ENCODE measurements around the gene GRIA2.

The GRIA2 gene

DNA sequence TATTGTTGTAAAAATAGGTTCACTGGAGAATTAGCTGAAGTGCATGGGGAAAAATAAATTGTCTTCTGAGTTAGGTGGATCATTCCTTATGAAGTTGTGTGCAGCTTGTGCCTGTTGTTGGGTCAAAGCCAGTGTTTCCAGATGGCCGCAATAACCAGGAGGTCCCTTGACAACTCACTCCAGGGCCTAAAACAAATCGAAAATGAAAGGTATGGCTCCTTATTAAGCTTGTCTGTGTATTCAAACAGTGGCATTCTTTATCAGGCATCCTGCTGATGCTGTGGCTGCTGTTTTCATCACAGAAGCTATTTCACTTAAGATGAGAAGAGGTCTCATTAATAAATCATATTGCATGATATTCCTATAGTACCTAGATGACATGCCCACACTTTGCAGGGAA is 80.2 kb downstream of the GRIA2 start:
- DNase-seq (ENCODE audit: low read depth): no peak

DNA sequence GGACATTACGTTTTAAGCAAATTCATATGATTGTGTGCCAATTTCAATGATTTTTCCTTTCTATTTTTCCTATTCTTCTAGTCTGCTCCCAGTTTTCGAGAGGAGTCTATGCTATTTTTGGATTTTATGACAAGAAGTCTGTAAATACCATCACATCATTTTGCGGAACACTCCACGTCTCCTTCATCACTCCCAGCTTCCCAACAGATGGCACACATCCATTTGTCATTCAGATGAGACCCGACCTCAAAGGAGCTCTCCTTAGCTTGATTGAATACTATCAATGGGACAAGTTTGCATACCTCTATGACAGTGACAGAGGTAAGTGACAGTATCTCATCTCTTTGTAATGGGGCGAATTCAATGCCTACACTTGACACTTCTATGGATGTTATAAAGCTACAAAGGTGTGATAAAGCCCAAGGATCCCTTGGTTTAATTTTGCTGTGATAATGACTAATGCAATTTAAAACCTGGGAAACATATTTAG is 83.0 kb downstream of the GRIA2 start:
- H3K4me3 ChIP-seq (ENCODE audit: control insufficient read depth, low read depth, low read length): no peak overlapping the region
- no peak for DNase-seq (ENCODE audit: low read depth)
- TF ChIP-seq, protein P1, sequence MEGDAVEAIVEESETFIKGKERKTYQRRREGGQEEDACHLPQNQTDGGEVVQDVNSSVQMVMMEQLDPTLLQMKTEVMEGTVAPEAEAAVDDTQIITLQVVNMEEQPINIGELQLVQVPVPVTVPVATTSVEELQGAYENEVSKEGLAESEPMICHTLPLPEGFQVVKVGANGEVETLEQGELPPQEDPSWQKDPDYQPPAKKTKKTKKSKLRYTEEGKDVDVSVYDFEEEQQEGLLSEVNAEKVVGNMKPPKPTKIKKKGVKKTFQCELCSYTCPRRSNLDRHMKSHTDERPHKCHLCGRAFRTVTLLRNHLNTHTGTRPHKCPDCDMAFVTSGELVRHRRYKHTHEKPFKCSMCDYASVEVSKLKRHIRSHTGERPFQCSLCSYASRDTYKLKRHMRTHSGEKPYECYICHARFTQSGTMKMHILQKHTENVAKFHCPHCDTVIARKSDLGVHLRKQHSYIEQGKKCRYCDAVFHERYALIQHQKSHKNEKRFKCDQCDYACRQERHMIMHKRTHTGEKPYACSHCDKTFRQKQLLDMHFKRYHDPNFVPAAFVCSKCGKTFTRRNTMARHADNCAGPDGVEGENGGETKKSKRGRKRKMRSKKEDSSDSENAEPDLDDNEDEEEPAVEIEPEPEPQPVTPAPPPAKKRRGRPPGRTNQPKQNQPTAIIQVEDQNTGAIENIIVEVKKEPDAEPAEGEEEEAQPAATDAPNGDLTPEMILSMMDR (IDR thresholded peaks at IDR 0.05; ENCODE audit: control insufficient read depth, insufficient read depth, low read depth, low read length, missing control alignments): no peak

More for the DNA sequence above, 80.2 kb downstream of the GRIA2 start:
- TF ChIP-seq, protein P1 (IDR thresholded peaks at IDR 0.05; ENCODE audit: control insufficient read depth, insufficient read depth, low read depth, low read length, missing control alignments): no peak
- H3K4me3 ChIP-seq (ENCODE audit: control insufficient read depth, low read depth, low read length): no peak overlapping the region

DNA sequence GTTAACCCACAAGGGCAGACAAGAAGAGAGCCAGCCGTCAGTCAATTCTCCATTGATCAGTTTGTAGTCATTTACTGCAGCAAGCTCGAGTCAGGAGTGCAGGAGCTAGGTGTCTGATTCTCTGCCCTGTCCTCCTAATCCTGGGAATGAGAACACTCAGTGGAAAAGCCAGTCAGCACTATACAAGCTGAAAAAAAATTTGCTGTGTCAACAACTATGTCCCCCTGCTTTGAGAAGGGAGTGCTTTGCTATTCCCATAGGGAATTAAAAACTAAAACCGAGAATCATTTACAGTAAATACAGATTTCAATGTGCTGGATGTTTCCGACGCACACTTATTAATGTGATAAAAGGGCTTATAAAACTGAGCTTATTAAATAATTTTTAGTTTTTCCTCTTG is 84.2 kb downstream of the GRIA2 start:
- TF ChIP-seq, protein P1 (IDR thresholded peaks at IDR 0.05; ENCODE audit: control insufficient read depth, insufficient read depth, low read depth, low read length, missing control alignments): no peak
- DNase-seq (ENCODE audit: low read depth): no peak
- H3K4me3 ChIP-seq (ENCODE audit: control insufficient read depth, low read depth, low read length): no peak overlapping the region

DNA sequence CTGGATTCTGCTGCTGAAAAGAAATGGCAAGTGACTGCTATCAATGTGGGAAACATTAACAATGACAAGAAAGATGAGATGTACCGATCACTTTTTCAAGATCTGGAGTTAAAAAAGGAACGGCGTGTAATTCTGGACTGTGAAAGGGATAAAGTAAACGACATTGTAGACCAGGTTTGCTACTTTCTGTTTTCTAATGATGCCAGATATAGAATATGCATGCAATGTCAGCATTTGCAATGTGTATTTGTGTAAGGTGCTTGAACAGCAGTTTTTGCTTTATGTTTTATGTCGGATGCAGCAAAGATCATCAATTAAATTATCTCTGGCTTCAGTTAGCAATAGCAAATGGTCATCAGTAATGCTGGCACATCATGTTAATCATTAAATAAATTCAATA is 92.2 kb downstream of the GRIA2 start:
- DNase-seq (ENCODE audit: low read depth): no peak
- TF ChIP-seq, protein P1 (IDR thresholded peaks at IDR 0.05; ENCODE audit: control insufficient read depth, insufficient read depth, low read depth, low read length, missing control alignments): no peak
- H3K4me3 ChIP-seq (ENCODE audit: control insufficient read depth, low read depth, low read length): no peak overlapping the region

DNA sequence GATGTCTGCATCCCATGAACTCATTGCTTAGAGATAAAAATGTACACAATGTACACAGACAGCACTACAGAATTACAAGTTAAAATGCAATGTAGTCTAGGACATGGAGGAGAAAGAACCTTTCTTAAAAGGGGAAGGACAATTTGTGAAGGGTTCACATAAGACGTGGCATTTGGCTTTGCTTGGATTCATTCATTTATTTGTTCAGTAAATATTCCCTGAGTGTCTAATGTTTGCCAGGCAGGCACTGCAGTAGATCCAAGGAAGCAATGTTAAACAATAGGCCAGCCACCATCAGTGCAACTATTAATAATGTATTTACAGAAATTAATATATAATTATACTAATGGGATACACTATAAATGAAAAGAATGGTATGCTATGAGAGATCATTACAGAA is 94.4 kb downstream of the GRIA2 start:
- no peak overlapping the region for H3K4me3 ChIP-seq (ENCODE audit: control insufficient read depth, low read depth, low read length)
- TF ChIP-seq, protein P1 (IDR thresholded peaks at IDR 0.05; ENCODE audit: control insufficient read depth, insufficient read depth, low read depth, low read length, missing control alignments): no peak

DNA sequence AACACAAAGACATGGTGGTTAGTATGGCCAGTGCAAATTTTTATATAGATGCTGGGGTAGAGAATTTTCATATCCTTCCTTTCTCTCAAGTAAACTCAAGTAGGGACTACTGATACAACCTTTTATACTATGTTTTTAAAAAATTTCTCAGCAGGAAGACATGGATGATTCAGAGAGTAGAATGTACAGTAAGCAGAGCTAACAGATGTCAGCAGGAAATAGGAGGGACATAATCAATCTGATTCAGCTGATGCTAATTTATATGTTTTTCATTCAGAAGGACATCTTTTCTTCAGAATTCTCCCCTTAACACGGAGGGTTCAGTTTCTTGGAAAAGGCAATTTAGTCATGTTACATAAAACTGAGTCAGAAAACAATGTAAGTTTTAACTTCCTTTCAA is 95.4 kb downstream of the GRIA2 start:
- no peak overlapping the region for H3K4me3 ChIP-seq (ENCODE audit: control insufficient read depth, low read depth, low read length)
- TF ChIP-seq, protein P1 (IDR thresholded peaks at IDR 0.05; ENCODE audit: control insufficient read depth, insufficient read depth, low read depth, low read length, missing control alignments): no peak
- DNase-seq (ENCODE audit: low read depth): no peak

More for the DNA sequence above, 94.4 kb downstream of the GRIA2 start:
- no peak for DNase-seq (ENCODE audit: low read depth)

DNA sequence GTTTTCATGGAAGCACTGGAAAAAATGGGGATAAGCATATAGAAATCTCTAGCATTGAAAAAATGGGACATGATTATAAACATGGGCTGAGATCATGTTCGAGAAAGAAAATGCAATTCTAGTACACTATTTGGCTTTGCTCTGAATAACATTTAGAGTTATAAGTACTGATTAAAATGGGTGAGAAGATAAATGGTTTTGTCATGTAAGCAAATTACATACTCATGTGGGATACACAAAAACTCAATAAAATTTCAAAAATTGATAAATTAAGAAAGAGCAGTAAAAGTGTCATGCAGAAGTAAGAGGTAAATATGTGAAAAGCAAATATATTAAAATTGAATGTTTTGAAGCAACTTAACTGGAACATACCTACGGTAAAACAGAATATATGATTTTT is 99.6 kb downstream of the GRIA2 start:
- H3K4me3 ChIP-seq (ENCODE audit: control insufficient read depth, low read depth, low read length): no peak overlapping the region
- no peak for DNase-seq (ENCODE audit: low read depth)
- TF ChIP-seq, protein P1 (IDR thresholded peaks at IDR 0.05; ENCODE audit: control insufficient read depth, insufficient read depth, low read depth, low read length, missing control alignments): no peak

Measured in AG09309 (cell line).